HG03108 (cell line): Measurements from ENCODE around the gene NSD2.
"Not testable (repeated sequence)": the region's sequence is repeated elsewhere in the genome, so short reads cannot be mapped to it uniquely, and the experiment has no call there.

Source experiments
- ATAC-seq: cut with Tn5 transposase; IDR thresholded peaks from one replicate; pipeline ENCODE4 v1.9.1; 2021; ENCODE audit warnings: moderate library complexity; ENCODE audit not compliant: unreplicated experiment

NSD2 gene

DNA sequence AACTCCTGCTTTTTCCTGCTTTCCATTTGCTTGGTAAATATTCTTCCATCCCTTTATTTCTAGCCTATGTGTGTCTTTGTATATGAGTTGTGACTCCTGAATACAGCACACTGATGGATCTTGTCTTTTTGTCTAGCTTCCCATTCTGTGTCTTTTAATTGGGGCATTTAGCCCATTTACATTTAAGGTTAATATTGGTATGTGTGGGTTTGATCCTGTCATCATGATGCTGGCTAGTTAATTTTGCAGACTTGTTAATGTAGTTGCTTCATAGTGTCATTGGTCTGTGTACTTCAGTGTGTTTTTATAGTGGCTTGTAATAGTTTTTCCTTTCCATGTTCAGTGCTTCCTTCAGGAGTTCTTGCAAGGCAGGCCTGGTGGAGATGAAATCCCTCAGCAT is 160.0 kb downstream of the NSD2 start:
- ATAC-seq, result not testable (repeated sequence)
